KOPT-K1 (cell line): ENCODE results near the gene AMBP.

ENCODE experiments used
- H3K27ac ChIP-seq: fragments of 200-600 bp; sonication (generic); 2 replicates; pipeline ENCODE4 v1.5.1; 2016; ENCODE audit warnings: antibody characterized with exemption, mild to moderate bottlenecking, low read depth, low read length; ENCODE audit not compliant: poor library complexity, severe bottlenecking
- H3K36me3 ChIP-seq: fragments of 200-600 bp; sonication (generic); 2 replicates; pipeline ENCODE4 v1.5.1; 2017; ENCODE audit warnings: antibody characterized with exemption, mild to moderate bottlenecking, low read length, moderate library complexity; ENCODE audit not compliant: insufficient read depth
- H3K9me3 ChIP-seq: fragments of 200-600 bp; sonication (generic); 2 replicates; pipeline ENCODE4 v1.5.1; 2017; ENCODE audit warnings: antibody characterized with exemption, low read length, mild to moderate bottlenecking; ENCODE audit not compliant: insufficient read depth, poor library complexity, severe bottlenecking

The AMBP gene

GRCh38 chr9:114076237-114077161 lies 1.6 kb downstream of the AMBP start:
- Histone ChIP-seq H3K36me3 (no peaks in the 10 kb centered on the region), H3K27ac (no peak overlapping the region), H3K9me3 (no peaks in the 10 kb centered on the region)

- Histone ChIP-seq H3K9me3 (no peaks in the 10 kb centered on the region), H3K36me3 (no peaks in the 10 kb centered on the region), H3K27ac (no peak overlapping the region)
These were observed 2.5 kb downstream of the AMBP start for GRCh38 chr9:114075602-114076001.

GRCh38 chr9:114072184-114073140 lies 5.6 kb downstream of the AMBP start:
- no peaks in the 10 kb centered on the region for H3K9me3 ChIP-seq
- no peaks in the 10 kb centered on the region for H3K36me3 ChIP-seq
- no peak overlapping the region for H3K27ac ChIP-seq

GRCh38 chr9:114071197-114071795 lies 6.8 kb downstream of the AMBP start:
- Histone ChIP-seq H3K36me3 (no peaks in the 10 kb centered on the region), H3K27ac (no peak overlapping the region)

GRCh38 chr9:114070188-114071103 lies 7.7 kb downstream of the AMBP start:
- H3K27ac ChIP-seq: no peak overlapping the region
- no peaks in the 10 kb centered on the region for H3K36me3 ChIP-seq
- no peaks in the 10 kb centered on the region for H3K9me3 ChIP-seq

More at GRCh38 chr9:114071197-114071795, 6.8 kb downstream of the AMBP start:
- no peaks in the 10 kb centered on the region for H3K9me3 ChIP-seq

GRCh38 chr9:114069476-114070187 lies 8.5 kb downstream of the AMBP start:
- Histone ChIP-seq H3K27ac (no peak overlapping the region), H3K36me3 (no peaks in the 10 kb centered on the region), H3K9me3 (no peaks in the 10 kb centered on the region)

GRCh38 chr9:114065304-114065703 lies 12.8 kb downstream of the AMBP start:
- Histone ChIP-seq H3K27ac (no peak overlapping the region), H3K9me3 (no peaks in the 10 kb centered on the region), H3K36me3 (no peaks in the 10 kb centered on the region)

- Histone ChIP-seq H3K9me3 (no peaks in the 10 kb centered on the region), H3K27ac (no peak overlapping the region), H3K36me3 (no peaks in the 10 kb centered on the region)
These were observed 16.1 kb downstream of the AMBP start for GRCh38 chr9:114061830-114062474.

- Histone ChIP-seq H3K9me3 (no peaks in the 10 kb centered on the region), H3K36me3 (no peaks in the 10 kb centered on the region), H3K27ac (no peak overlapping the region)
These were observed 16.8 kb downstream of the AMBP start for GRCh38 chr9:114061292-114061691.

- H3K27ac ChIP-seq: no peak overlapping the region
- H3K36me3 ChIP-seq: no peaks in the 10 kb centered on the region
- no peaks in the 10 kb centered on the region for H3K9me3 ChIP-seq
These were observed 17.4 kb downstream of the AMBP start for GRCh38 chr9:114060711-114061110.

GRCh38 chr9:114060070-114060469 lies 18.0 kb downstream of the AMBP start:
- Histone ChIP-seq H3K9me3 (no peaks in the 10 kb centered on the region), H3K27ac (no peak overlapping the region), H3K36me3 (no peaks in the 10 kb centered on the region)

GRCh38 chr9:114059047-114059803 lies 18.9 kb downstream of the AMBP start:
- Histone ChIP-seq H3K36me3 (no peaks in the 10 kb centered on the region), H3K9me3 (no peaks in the 10 kb centered on the region), H3K27ac (no peak overlapping the region)

GRCh38 chr9:114058688-114059046 lies 19.4 kb downstream of the AMBP start:
- no peaks in the 10 kb centered on the region for H3K9me3 ChIP-seq
- H3K27ac ChIP-seq: no peak overlapping the region
- H3K36me3 ChIP-seq: no peaks in the 10 kb centered on the region
